OCI-LY7 (cell line): ENCODE data around the gene CASZ1.

Source experiments
- EZH2phosphoT487 ChIP-seq: fragments of 200-600 bp; sonication (generic); IDR thresholded peaks from 2 replicates; pipeline ENCODE4 v1.6.1; 2018; ENCODE audit warnings: low read depth, borderline replicate concordance, mild to moderate bottlenecking, mixed run types, antibody characterized with exemption, low read length, moderate library complexity, mixed read lengths
- TF ChIP-seq, protein P1 (sequence below): fragments of 200-600 bp; sonication (generic); conservative IDR thresholded peaks from 2 replicates; pipeline ENCODE4 v1.5.1; 2014; ENCODE audit warnings: mild to moderate bottlenecking, antibody characterized with exemption, low read length, moderate library complexity, mixed read lengths

GRCh38 chr1:10773851-10774614, 22.4 kb downstream of the CASZ1 start:
- TF ChIP-seq, protein P1, sequence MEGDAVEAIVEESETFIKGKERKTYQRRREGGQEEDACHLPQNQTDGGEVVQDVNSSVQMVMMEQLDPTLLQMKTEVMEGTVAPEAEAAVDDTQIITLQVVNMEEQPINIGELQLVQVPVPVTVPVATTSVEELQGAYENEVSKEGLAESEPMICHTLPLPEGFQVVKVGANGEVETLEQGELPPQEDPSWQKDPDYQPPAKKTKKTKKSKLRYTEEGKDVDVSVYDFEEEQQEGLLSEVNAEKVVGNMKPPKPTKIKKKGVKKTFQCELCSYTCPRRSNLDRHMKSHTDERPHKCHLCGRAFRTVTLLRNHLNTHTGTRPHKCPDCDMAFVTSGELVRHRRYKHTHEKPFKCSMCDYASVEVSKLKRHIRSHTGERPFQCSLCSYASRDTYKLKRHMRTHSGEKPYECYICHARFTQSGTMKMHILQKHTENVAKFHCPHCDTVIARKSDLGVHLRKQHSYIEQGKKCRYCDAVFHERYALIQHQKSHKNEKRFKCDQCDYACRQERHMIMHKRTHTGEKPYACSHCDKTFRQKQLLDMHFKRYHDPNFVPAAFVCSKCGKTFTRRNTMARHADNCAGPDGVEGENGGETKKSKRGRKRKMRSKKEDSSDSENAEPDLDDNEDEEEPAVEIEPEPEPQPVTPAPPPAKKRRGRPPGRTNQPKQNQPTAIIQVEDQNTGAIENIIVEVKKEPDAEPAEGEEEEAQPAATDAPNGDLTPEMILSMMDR = no peak
- no peak for TF ChIP-seq EZH2phosphoT487
